Measurements from ENCODE around the gene TMEM17.

TMEM17 gene

GRCh38 chr2:62457556-62457955 is 48.4 kb downstream of the TMEM17 start:
- DNase-seq (ENCODE audit: low read depth in 2 of 2, low spot score in 1 of 2) = no peak

GRCh38 chr2:62456721-62457539 is 49.1 kb downstream of the TMEM17 start:
- peak; percentile 21 to 32 for DNase-seq (ENCODE audit: low read depth in 2 of 2, low spot score in 1 of 2)

- no peak for DNase-seq (ENCODE audit: low read depth in 2 of 2, low spot score in 1 of 2)
Observed at GRCh38 chr2:62455957-62456692, 49.9 kb downstream of the TMEM17 start.

- DNase-seq (ENCODE audit: low read depth in 2 of 2, low spot score in 1 of 2) = no peak
Observed at GRCh38 chr2:62453955-62454354, 52.0 kb downstream of the TMEM17 start.

- no peak for DNase-seq (ENCODE audit: low read depth in 2 of 2, low spot score in 1 of 2)
Observed at GRCh38 chr2:62452701-62453454, 53.1 kb downstream of the TMEM17 start.

GRCh38 chr2:62450716-62451191 is 55.2 kb downstream of the TMEM17 start:
- DNase-seq (ENCODE audit: low read depth in 2 of 2, low spot score in 1 of 2) = no peak

Data from stimulated activated CD8-positive, alpha-beta memory T cell treated with anti-CD3 and anti-CD28 coated beads, Interleukin-4, amount 100 ng/mL, for 1 hour (primary cell).